GM21619 (cell line): ENCODE results near the gene GRIK4.
"Not testable (repeated sequence)": the region's sequence is repeated elsewhere in the genome, so short reads cannot be mapped to it uniquely, and the experiment has no call there.

ENCODE experiments used
- ATAC-seq: cut with Tn5 transposase; IDR thresholded peaks from one replicate; pipeline ENCODE4 v1.9.1; 2021; ENCODE audit not compliant: unreplicated experiment

The GRIK4 gene

DNA sequence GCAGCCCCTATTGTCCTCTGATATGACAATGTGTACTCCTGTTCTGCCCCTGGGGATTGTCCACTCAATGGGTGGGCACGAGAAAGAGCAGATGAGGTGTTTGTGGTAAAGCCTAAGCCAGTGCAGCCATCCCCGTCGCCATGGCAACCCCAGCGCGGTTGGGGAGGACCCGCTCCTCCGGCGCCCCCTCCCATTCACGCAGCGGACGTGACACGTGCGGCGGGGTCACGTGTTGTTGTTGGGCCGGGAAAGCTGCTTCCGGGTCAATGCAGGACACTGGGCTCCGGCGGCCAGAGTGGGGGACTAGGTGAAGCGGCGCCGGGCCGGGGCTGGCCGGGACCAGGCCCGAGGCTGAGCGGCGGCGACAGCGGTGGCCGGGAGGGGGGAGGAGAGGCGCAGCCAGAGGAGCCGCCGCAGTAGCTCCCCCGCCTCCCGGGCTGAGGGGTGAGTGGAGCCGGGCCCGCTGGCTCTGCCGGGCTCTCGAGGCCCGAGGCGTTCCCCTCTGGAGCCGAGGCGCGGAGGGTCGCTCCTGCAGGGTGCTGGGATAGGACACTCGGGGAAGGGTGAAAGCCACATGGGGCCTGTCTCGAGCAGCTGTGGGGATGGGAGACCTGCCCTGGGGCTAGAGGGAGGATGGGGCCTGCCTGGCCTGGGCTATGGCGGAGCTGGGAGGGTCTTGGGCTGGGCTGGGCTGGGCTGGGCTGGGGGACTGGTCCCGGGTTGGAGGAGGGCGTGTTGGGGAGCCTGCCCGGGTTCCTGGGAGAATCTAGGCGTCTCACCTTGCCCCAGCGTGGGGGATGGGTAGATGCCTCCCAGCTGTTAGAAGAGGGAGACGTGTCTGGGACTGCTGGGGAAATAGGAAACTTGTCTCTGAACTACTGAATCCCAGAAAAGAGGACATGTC lies 512.6 kb downstream of the GRIK4 start, which contains the start of gene TBCEL:
TBCEL (plus strand) TSS at position 255 of the 904 bp plus-strand sequence. CDS start 21,589 bp downstream, outside the sequence.
- ATAC-seq: peak; percentile 93

DNA sequence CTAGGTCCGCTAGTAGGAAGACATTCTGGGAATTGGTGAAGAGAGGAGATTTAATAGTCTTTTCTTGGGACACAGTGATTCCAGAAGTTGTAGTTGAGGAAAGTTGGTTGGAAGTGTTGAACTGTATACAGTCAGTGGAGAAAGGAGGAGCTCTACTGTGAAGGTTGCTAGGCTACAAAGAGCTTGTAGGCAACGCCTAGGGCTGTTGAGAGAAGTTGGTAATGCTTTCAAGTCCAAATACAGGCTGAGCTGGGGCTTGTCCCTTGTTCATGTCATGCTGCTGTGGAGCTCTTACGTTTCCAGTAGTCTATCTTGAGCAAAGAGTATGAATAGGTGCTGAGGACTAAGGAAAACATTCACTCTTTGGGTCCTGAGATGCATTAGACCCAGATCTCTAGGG lies 513.4 kb downstream of the GRIK4 start:
- no peak for ATAC-seq

DNA sequence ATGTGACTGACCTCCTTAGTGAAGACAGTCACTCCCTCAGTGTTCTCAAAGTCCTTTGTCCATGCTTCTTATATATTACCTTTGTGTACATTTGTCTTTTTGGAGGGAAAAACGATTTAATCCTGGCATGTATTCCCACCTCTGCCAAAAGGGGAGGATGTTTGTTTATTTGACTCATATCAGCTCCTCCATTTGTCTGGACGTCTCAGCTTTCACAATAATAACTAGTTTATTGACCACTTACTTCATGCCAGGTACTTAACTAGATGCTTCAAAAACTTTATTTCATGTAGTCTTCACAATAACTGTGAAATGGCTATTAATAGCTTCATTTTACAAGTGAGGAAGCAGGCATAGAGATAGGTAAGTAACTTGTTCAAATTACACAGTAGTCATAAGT lies 517.6 kb downstream of the GRIK4 start:
- no peak for ATAC-seq

DNA sequence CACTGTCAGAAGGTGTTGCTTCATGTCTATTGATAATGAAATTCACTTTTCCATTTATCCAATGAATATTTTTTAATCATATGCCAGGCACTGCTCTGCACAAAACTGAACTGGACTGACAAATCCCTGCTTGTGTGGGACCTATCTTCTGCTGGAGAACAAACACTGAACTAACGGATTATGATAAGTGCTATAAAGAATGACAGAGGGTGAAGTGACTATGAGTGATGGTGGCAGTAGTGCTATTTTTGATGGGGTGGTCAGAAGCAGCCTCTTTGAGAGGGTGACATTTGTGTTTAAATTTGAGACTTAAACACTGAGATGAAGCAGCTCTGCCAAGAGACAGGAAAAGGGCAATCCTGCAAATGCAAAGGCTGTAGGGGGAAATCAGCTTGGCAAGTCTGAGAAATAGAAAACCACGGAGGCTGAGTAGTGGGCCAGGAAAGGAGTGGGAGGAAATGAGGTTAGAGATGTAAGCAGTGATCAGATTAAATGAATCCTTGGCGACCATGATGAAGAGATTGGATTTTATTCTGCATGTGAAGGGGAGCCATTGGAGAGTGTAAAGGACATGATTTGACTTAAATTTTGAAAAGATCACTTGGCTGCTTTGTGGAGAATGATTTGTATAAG lies 518.4 kb downstream of the GRIK4 start:
- no peak for ATAC-seq

DNA sequence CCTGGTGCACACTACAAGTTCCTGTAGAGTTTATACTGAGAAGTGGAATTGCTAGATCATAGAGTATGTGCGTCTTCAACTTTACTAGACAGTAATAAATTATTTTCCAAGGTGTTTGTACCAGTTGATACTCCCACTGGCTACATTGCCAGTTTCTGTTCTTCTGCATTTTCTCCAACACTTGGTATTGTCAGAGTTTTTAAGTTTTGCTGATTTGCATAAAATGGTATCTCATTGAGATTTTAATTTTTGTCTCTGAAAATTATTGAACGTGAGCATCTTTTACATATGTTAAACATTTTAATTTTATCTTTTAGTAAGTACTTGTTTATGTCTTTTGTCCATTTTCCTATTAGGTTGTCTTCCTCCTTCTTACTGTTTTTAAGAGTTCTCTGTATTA lies 519.6 kb downstream of the GRIK4 start:
- no peak for ATAC-seq

DNA sequence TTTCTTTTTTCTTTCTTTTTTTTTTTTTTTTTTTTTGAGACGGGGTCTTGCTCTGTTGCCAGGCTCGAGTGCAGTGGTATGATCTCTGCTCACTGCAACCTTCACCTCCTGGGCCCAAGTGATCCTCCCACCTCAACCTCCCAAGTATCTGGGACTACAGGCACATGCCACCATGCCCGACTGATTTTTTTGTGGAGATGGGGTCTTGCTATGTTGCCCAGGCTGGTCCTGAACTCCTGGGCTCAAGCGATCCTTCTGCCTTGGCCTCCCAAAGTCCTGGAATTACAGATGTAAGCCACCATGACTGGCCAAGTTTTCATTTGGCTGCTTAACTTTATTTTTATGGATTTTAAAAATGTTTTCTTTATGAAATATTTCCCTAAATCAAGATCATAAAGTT lies 520.1 kb downstream of the GRIK4 start:
- ATAC-seq: not testable (repeated sequence)

DNA sequence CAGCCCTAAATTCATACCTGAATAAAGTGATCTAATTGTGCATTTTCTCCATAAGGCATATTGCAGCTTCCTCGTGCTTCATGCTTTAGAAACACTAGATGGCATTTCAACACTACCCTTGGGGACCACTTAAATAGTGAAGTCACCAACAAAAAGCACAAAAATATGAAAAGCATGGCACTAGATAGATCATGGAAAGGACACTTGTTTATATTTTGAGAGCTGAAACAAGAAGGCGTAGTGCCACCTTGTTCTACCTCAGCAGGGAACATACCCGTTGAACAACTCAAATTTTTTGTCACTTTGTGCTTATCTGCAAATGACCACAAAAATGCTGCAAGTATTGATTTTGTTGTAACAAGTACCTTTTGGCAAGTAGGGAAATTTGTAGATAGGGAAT lies 521.0 kb downstream of the GRIK4 start:
- ATAC-seq: no peak

DNA sequence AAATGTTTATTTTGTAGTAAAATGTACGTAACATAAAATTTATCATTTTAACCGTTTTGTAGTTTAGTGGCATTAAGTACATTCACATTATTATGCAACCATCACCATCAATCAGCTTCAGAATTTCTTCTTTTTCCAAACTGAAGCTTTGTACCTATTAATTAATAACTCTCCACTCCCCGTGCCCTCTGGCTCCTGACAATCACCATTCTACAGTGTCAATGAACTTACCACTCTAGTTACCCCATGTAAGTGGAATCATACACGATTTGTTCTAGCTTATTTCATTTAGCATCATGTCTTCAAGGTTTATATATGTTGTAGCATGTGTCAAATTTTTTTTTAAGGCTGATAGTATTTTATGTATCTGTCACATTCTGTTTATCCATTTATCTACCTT lies 522.1 kb downstream of the GRIK4 start:
- no peak for ATAC-seq

DNA sequence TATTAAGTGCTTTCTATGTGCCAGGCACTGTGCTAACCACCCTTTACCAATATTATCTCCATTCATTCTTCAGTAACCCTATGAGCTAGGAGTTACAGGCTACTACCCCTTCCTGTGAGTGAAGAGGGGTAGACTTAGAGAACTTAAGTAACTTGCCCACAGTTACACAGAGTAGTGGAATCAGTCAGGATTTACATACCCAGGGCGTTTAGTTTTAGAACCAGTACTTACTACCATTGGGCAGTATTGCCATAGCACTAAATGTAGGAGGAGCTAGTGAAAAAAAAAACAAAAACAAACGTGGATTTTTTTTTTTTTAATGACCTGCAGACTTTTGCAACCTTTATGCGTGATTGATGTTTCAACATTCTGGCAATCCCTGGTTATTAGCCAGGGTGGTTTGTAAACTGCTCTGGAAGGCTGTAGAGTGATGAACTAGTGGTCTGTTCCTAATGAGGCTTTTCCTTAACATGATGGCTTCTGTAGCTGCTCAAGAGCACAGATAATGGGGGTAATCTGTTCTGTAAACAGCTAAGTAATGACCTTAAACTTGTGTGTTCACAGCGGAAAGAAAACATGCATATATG lies 523.7 kb downstream of the GRIK4 start:
- ATAC-seq: no peak

DNA sequence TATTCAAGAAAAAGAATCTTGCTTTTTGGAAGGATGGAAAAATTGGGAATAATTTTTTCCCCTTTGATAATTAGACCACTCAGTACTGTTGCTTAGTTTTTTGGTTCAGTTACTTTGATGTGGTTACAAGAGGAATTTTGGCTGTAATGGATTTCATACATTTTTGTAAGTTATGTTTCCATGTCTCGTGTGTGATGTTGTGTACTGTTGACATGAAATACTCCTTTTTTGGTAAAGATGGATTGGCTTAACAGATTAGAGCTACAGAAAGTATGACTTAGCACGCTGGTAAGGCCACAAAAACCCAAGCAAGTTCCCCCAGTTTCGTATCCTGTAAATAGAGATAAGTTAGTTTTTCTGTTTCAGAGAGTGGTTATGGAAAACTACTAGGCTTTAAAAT lies 524.2 kb downstream of the GRIK4 start:
- ATAC-seq: no peak

DNA sequence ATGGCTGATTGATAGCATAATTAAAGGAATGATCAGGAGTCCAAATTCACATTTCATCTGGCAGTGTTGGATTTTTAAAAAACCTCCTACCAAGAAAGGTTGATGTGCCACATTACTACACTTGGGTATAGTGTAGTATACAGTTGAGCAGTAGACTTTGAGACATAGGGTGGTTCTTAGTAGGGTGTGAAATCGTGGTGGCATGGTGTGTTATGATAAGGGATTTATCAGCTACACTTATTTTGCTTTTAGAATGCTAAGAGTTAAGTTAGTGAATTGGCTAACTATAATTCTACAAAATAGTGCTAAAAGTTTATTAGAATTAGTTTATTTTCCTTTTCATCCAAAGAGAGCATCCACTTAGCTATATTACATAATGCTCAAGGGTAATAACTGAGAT lies 525.5 kb downstream of the GRIK4 start:
- no peak for ATAC-seq
